Transverse colon (tissue), 4 donors: Measurements from ENCODE around the gene SUSD3. TPM values are rescaled to one million over a fixed set of nuclear protein-coding genes. Genes with fewer than 3 reads are reported as not detected.
"Not testable (repeated sequence)": the region's sequence is repeated elsewhere in the genome, so short reads cannot be mapped to it uniquely, and the experiment has no call there.

Experiments
- DNase-seq: peaks from one replicate; pipeline ENCODE4 v3.0.0-alpha.2; 2019
- H3K27ac ChIP-seq, 4 donors: fragments of 200-600 bp; sonication (generic); 2 replicates each; pipeline ENCODE4 v1.5.1; 2016 to 2018; ENCODE audit warnings: inconsistent platforms in 4 of 4
- H3K27me3 ChIP-seq: fragments of 200-600 bp; sonication (generic); 2 replicates; pipeline ENCODE4 v1.5.1; 2017; ENCODE audit warnings: inconsistent platforms
- H3K36me3 ChIP-seq, 4 donors: fragments of 200-600 bp; sonication (generic); 2 replicates each; pipeline ENCODE4 v1.5.1; 2017 to 2019; ENCODE audit warnings: inconsistent platforms in 4 of 4
- H3K4me1 ChIP-seq, 4 donors: fragments of 200-600 bp; sonication (generic); 2 replicates each; pipeline ENCODE4 v1.5.1; 2017 to 2020; ENCODE audit warnings: inconsistent platforms in 4 of 4
- H3K4me3 ChIP-seq, 4 donors: fragments of 200-600 bp; sonication (generic); 1 replicate in 1 of 4; 2 replicates in 3 of 4; pipeline versions ENCODE4 v1.5.1 to v1.6.1; 2017 to 2019; ENCODE audit warnings: inconsistent platforms in 4 of 4
- H3K9me3 ChIP-seq, 2 donors: fragments of 200-600 bp; sonication (generic); 2 replicates each; pipeline ENCODE4 v1.5.1; 2017 to 2019; ENCODE audit warnings: inconsistent platforms in 2 of 2
- CTCF ChIP-seq, 5 experiments: fragments of 200-600 bp in 3 of 5; fragments of 450-650 bp in 2 of 5; sonication (generic) in 3 of 5; IDR thresholded peaks; 1 replicate in 2 of 5; 2 replicates in 3 of 5; pipeline ENCODE4 v1.5.1; 2016 to 2017; ENCODE audit warnings: antibody characterized with exemption in 5 of 5, inconsistent platforms in 3 of 5, mild to moderate bottlenecking in 2 of 5, moderate library complexity in 1 of 5
- EP300 ChIP-seq: sonication (generic); formaldehyde crosslinking; IDR thresholded peaks from one replicate; pipeline ENCODE4 v1.6.1; 2017; ENCODE audit warnings: antibody characterized with exemption, low read depth
- POLR2A ChIP-seq: fragments of 450-650 bp; IDR thresholded peaks from one replicate; pipeline ENCODE4 v1.6.1; 2016; ENCODE audit warnings: antibody characterized with exemption, mild to moderate bottlenecking, moderate library complexity
- POLR2AphosphoS5 ChIP-seq, 3 donors: sonication (generic); formaldehyde crosslinking; IDR thresholded peaks; one replicate each; pipeline ENCODE4 v1.6.1; 2016; ENCODE audit warnings: antibody characterized with exemption in 3 of 3
- WGBS, 2 donors: methylation state at CpG; one replicate each; pipeline ENCODE4 v1.1.5; 2018; ENCODE audit warnings: low coverage in 1 of 2; 5-methylcytosine and 5-hydroxymethylcytosine counted together
- in situ Hi-C, 4 donors: fragments of 200-750 bp; cut with MboI; loops; one replicate each; pipeline versions ENCODE4 v1.15.0 to v1.15.1; 2017; ENCODE audit warnings: low sequenced_read_pairs in 3 of 4, low pct_ligation_motif_present in 1 of 4, low pct_unique_long_range_greater_than_20kb in 1 of 4
- intact Hi-C: fragments of 100-400 bp; cut with DNase I; formaldehyde crosslinking; loops from one replicate; pipeline ENCODE4 v1.15.1; 2023; ENCODE audit warnings: low total_unique reads
- total RNA-seq, 4 donors: library from RNA; depleted of rRNA; stranded (reverse); fragments of >200 nt; gene quantifications; one replicate each; pipeline ENCODE4 v1.1.0, GENCODE V29; 2016

The SUSD3 gene
- total RNA-seq, 4 donors from 2014 or later, result 1.9 to 2.7 TPM; not detected in 2

GRCh38 chr9:93116072-93116961 is 57.8 kb downstream of the SUSD3 start:
- 80% methylated on average over 2 to 15 of the region's 17 CpGs for WGBS, 2 donors
- in situ Hi-C loops (no loop called here), intact Hi-C loops (no loop called here)
- Histone ChIP-seq H3K27ac (peak overlapping the region; percentile 14 to 73 (median 34)), H3K4me3 (no peak overlapping the region), H3K9me3 (no peaks in the 10 kb centered on the region), H3K36me3 (peaks cover 0 to 7% (median 1%) of the 10 kb centered on the region in 4 donors), H3K27me3 (no peaks in the 10 kb centered on the region), H3K4me1 (peaks cover 10 to 21% (median 17%) of the 10 kb centered on the region in 4 donors)
- TF ChIP-seq POLR2A (no peak), POLR2AphosphoS5 (IDR thresholded peaks at IDR 0.05) (peak in 1 of 3 donors; percentile 35)
- peak; percentile 65 for DNase-seq

GRCh38 chr9:93117521-93117920 is 59.0 kb downstream of the SUSD3 start:
- WGBS, 2 donors, result 86 to 89% methylated on average over 4 to 9 of the region's 9 CpGs
- H3K27me3 ChIP-seq, H3K36me3 ChIP-seq, H3K4me3 ChIP-seq, DNase-seq, in situ Hi-C loops, H3K9me3 ChIP-seq, H3K27ac ChIP-seq, intact Hi-C loops: not testable (repeated sequence)
- H3K4me1 ChIP-seq, result peaks cover 10 to 21% (median 17%) of the 10 kb centered on the region in 4 donors

- Histone ChIP-seq H3K36me3 (peaks cover 0 to 2% (median 0%) of the 10 kb centered on the region in 4 donors), H3K9me3 (no peaks in the 10 kb centered on the region), H3K4me1 (peaks cover 10 to 21% (median 17%) of the 10 kb centered on the region in 4 donors), H3K27ac (no peak overlapping the region), H3K27me3 (no peaks in the 10 kb centered on the region), H3K4me3 (no peak overlapping the region)
- in situ Hi-C loops (no loop called here), intact Hi-C loops (no loop called here)
- TF ChIP-seq POLR2A (no peak), CTCF (IDR thresholded peaks at IDR 0.05) (no peak), EP300 (no peak), POLR2AphosphoS5 (IDR thresholded peaks at IDR 0.05) (no peak)
- 93% methylated on average over 11 to 12 of the region's 12 CpGs for WGBS, 2 donors
- no peak for DNase-seq
Measured at GRCh38 chr9:93117924-93118862, 59.7 kb downstream of the SUSD3 start.

- intact Hi-C loops (no loop called here), in situ Hi-C loops (no loop called here)
- Histone ChIP-seq H3K36me3 (peaks cover 0 to 2% (median 0%) of the 10 kb centered on the region in 4 donors), H3K4me1 (peaks cover 10 to 21% (median 17%) of the 10 kb centered on the region in 4 donors), H3K27ac (peak overlapping the region; percentile 49 to 75 (median 62)), H3K4me3 (no peak overlapping the region), H3K9me3 (no peaks in the 10 kb centered on the region), H3K27me3 (no peaks in the 10 kb centered on the region)
- no peak for TF ChIP-seq CTCF (IDR thresholded peaks at IDR 0.05)
- TF ChIP-seq POLR2A, result no peak
- TF ChIP-seq EP300, result no peak
- no peak for TF ChIP-seq POLR2AphosphoS5 (IDR thresholded peaks at IDR 0.05)
- 90 to 100% methylated on average over 3 to 12 of the region's 12 CpGs for WGBS, 2 donors
- no peak for DNase-seq
Measured at GRCh38 chr9:93118863-93119702, 60.6 kb downstream of the SUSD3 start.
